Thoracic aorta (tissue), 2 donors: ENCODE measurements around the gene HHIPL1. TPM values are rescaled to one million over a fixed set of nuclear protein-coding genes. Genes with fewer than 3 reads are reported as not detected.

Experiments used
- ATAC-seq: fragments of 150-250 bp; one replicate; pipeline ENCODE4 v1.8.0; 2017; ENCODE audit warnings: low read depth; ENCODE audit not compliant: insufficient number of reproducible peaks, low FRiP score
- DNase-seq: peaks from one replicate; pipeline ENCODE4 v3.0.0-alpha.2; 2020; ENCODE audit warnings: low spot score
- H3K27ac ChIP-seq, 2 donors: fragments of 200-600 bp; sonication (generic); 1 replicate in 1 of 2; 2 replicates in 1 of 2; pipeline ENCODE4 v1.5.1; 2016; ENCODE audit warnings: mild to moderate bottlenecking in 2 of 2, moderate library complexity in 2 of 2
- H3K27me3 ChIP-seq: fragments of 200-600 bp; sonication (generic); replicated peaks from 2 replicates; pipeline ENCODE4 v1.6.0; 2016; ENCODE audit warnings: mild to moderate bottlenecking; ENCODE audit not compliant: insufficient read depth
- H3K36me3 ChIP-seq: fragments of 200-600 bp; sonication (generic); one replicate; pipeline ENCODE4 v1.5.1; 2016
- H3K4me1 ChIP-seq, 2 donors: fragments of 200-600 bp; sonication (generic); 1 replicate in 1 of 2; 2 replicates in 1 of 2; pipeline versions ENCODE4 v1.5.1 to v1.6.0; 2016; ENCODE audit warnings: low read depth in 2 of 2, mild to moderate bottlenecking in 1 of 2; ENCODE audit not compliant: control insufficient read depth in 1 of 2
- H3K4me3 ChIP-seq: fragments of 200-600 bp; sonication (generic); 2 replicates; pipeline ENCODE4 v1.5.1; 2016; ENCODE audit warnings: mild to moderate bottlenecking
- H3K9me3 ChIP-seq: fragments of 200-600 bp; sonication (generic); 2 replicates; pipeline ENCODE4 v1.5.1; 2016
- total RNA-seq, 2 donors: library from RNA; depleted of rRNA; stranded (reverse); fragments of >200 nt; gene quantifications; one replicate each; pipeline versions ENCODE4 v1.1.0 to v1.2.3, GENCODE V29; 2016
- TF ChIP-seq, protein P1 (sequence below): fragments of 200-600 bp; sonication (generic); IDR thresholded peaks from one replicate; pipeline ENCODE4 v1.5.1; 2019; ENCODE audit warnings: antibody characterized with exemption

Gene HHIPL1
- total RNA-seq, 2 donors from 2014 or later = 2.1 to 10.0 TPM

DNA sequence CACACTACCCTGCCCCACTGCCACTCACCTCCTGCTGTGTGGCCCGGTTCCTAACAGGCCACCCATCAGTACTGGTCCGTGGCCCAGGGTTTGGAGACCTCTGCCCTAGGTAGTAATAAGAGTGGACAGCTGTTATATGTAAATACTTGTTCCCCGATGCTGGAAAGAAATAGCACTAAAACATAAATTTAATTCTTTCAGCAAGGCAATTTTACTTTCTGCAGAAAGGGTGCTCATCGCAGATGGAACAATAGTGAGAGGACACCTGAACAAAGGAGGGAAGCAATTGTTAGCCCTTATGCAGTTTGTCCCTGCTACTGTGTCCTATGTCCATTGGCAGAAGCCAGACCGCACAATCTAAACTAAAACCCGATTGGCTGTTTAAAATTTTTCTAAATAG lies 33.3 kb downstream of the HHIPL1 start:
- no peak for DNase-seq

DNA sequence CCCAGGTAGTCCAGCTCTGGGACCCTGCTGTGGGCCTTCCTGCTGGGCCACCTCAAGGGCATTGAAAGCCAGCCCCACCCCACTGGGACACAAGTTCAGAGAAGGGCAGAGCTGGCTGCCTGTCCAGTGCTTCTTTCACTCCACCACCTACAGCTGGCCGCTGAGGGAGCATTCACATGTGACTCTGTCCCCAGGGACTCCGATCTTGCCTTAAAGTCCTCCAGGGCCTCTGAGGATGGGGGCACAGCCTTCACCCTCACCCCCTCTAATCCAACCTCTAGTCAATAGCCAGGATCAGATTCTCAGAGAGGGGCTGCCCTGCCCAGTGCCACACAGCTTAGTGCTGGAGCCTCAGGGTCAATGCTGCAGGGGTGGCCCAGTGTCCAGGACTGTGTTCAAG lies 34.2 kb downstream of the HHIPL1 start:
- DNase-seq (no peak), ATAC-seq (no peak)
- no peak overlapping the region for H3K27ac ChIP-seq
- H3K9me3 ChIP-seq = peaks cover 7% of the 10 kb centered on the region
- no peaks in the 10 kb centered on the region for H3K27me3 ChIP-seq
- no peaks in the 10 kb centered on the region for H3K36me3 ChIP-seq
- H3K4me3 ChIP-seq = no peak overlapping the region
- H3K4me1 ChIP-seq = peaks cover 0 to 6% of the 10 kb centered on the region in 2 donors
- TF ChIP-seq, protein P1, sequence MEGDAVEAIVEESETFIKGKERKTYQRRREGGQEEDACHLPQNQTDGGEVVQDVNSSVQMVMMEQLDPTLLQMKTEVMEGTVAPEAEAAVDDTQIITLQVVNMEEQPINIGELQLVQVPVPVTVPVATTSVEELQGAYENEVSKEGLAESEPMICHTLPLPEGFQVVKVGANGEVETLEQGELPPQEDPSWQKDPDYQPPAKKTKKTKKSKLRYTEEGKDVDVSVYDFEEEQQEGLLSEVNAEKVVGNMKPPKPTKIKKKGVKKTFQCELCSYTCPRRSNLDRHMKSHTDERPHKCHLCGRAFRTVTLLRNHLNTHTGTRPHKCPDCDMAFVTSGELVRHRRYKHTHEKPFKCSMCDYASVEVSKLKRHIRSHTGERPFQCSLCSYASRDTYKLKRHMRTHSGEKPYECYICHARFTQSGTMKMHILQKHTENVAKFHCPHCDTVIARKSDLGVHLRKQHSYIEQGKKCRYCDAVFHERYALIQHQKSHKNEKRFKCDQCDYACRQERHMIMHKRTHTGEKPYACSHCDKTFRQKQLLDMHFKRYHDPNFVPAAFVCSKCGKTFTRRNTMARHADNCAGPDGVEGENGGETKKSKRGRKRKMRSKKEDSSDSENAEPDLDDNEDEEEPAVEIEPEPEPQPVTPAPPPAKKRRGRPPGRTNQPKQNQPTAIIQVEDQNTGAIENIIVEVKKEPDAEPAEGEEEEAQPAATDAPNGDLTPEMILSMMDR = no peak

More for the DNA sequence above, 33.3 kb downstream of the HHIPL1 start:
- H3K9me3 ChIP-seq = peaks cover 7% of the 10 kb centered on the region
- H3K36me3 ChIP-seq = no peaks in the 10 kb centered on the region
- TF ChIP-seq, protein P1 = no peak
- no peaks in the 10 kb centered on the region for H3K27me3 ChIP-seq
- no peak overlapping the region for H3K4me3 ChIP-seq
- no peak for ATAC-seq
- H3K27ac ChIP-seq = no peak overlapping the region
- peaks cover 0 to 5% of the 10 kb centered on the region in 2 donors for H3K4me1 ChIP-seq

DNA sequence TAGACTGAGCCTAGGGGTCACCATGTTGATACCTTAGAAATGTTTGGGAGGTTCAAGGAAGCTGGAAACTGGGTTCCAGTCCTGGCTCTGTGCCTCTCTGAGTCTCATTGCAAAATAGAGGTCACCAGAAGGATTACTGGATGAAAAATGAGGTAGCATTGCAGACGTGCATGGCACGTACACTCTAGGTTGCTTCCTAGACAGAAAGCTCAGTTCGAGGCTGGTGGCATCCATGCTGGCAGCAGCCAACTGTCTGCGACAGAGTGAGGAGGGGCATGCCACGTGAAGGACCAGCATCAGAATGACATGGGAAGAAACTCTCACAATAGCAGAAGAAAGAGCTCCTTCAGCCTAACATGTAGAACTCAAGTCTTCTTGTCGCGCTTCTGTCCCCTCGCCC lies 34.6 kb downstream of the HHIPL1 start:
- Histone ChIP-seq H3K4me1 (peaks cover 2 to 9% of the 10 kb centered on the region in 2 donors), H3K4me3 (no peak overlapping the region), H3K27me3 (no peaks in the 10 kb centered on the region), H3K27ac (no peak overlapping the region), H3K36me3 (no peaks in the 10 kb centered on the region), H3K9me3 (peaks cover 7% of the 10 kb centered on the region)
- no peak for DNase-seq
- ATAC-seq = no peak
- TF ChIP-seq, protein P1 = no peak

DNA sequence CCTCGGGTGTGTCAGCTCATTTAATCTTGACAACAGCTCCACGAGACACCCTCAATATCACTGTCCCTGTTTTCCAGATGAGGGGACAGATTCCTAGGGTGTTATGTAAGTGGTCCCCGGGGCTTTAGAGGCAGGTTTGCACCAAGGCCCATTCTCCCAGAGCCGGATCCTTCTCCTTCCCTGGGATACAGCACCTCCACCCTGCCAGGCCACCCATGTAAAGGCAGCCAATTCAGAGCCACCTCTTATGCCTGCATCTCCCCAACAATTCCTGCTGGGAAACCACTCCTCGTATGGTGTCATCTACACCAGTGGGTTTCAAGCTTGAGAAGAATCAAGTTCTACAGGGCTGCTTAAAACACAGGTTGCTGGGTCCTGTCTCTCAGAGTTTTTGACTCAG lies 35.1 kb downstream of the HHIPL1 start:
- no peak overlapping the region for H3K4me3 ChIP-seq

DNA sequence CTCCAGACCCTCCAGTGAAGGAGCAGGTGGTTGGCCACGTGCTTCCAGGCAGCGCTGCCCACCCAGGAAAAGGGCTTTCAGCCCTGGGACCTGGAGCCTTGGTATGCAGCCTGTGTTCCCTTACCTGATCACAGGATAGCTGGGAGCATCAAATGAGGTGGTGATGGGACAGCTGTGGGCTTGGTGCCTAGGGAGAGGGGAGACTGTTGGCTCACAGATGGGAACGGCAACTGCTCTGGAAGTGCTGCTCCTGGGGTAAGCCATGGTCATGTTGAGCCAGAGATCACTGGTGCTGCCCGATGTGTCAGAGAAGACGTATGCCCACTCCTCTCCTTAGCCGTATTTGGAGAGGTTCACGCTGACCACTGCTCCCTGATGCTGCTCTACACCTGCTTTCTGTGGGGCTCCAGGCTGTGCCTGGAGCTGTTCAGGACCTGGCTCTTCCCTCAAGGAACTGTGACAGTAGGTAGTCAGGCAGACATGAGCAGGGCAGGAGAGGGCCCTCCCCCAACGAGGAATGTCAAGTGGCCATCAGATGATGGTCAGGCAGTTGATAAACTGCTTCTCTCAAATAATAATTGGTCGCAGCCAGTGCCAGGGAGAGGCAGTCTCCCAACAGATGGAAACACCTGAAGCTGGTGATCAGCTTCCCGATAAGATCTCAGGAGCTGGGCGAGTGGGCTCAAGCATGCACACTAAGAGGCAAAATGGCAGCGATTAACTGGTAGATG lies 36.3 kb downstream of the HHIPL1 start:
- Histone ChIP-seq H3K27ac (no peak overlapping the region), H3K36me3 (no peaks in the 10 kb centered on the region), H3K4me3 (no peak overlapping the region), H3K9me3 (peaks cover 7% of the 10 kb centered on the region), H3K27me3 (no peaks in the 10 kb centered on the region), H3K4me1 (peaks cover 3 to 12% of the 10 kb centered on the region in 2 donors)
- DNase-seq (no peak), ATAC-seq (no peak)
- TF ChIP-seq, protein P1 = no peak

More for the DNA sequence above, 35.1 kb downstream of the HHIPL1 start:
- no peaks in the 10 kb centered on the region for H3K36me3 ChIP-seq
- DNase-seq = no peak
- no peaks in the 10 kb centered on the region for H3K27me3 ChIP-seq
- H3K9me3 ChIP-seq = peaks cover 7% of the 10 kb centered on the region
- ATAC-seq = no peak
- H3K27ac ChIP-seq = no peak overlapping the region
- TF ChIP-seq, protein P1 = no peak
- H3K4me1 ChIP-seq = peaks cover 3 to 12% of the 10 kb centered on the region in 2 donors
